Loucy (cell line): ENCODE results near the gene SHMT2.

Source experiments
- H2AFZ ChIP-seq: fragments of 200-600 bp; sonication (generic); 2 replicates; pipeline ENCODE4 v1.6.0; 2016; ENCODE audit warnings: antibody characterized with exemption, mild to moderate bottlenecking, low read length, moderate library complexity
- H3F3A ChIP-seq: fragments of 200-600 bp; 2 replicates; pipeline ENCODE4 v1.6.0; 2016; ENCODE audit warnings: antibody characterized with exemption, low read depth, mild to moderate bottlenecking
- H3K27me3 ChIP-seq: fragments of 200-600 bp; sonication (generic); 2 replicates; pipeline ENCODE4 v1.6.1; 2014; ENCODE audit warnings: low read length, mild to moderate bottlenecking; ENCODE audit not compliant: insufficient read depth, poor library complexity, severe bottlenecking
- H3K36me3 ChIP-seq: fragments of 200-600 bp; sonication (generic); 2 replicates; pipeline ENCODE4 v1.6.1; 2016; ENCODE audit warnings: low read length; ENCODE audit not compliant: insufficient read depth
- H3K4me1 ChIP-seq: fragments of 200-600 bp; sonication (generic); 2 replicates; pipeline ENCODE4 v1.5.1; 2014; ENCODE audit warnings: low read length, mild to moderate bottlenecking; ENCODE audit not compliant: insufficient read depth, poor library complexity, severe bottlenecking
- H3K4me2 ChIP-seq: fragments of 200-600 bp; sonication (generic); 2 replicates; pipeline ENCODE4 v1.6.0; 2014; ENCODE audit warnings: antibody characterized with exemption, low read length, low read depth, mild to moderate bottlenecking; ENCODE audit not compliant: poor library complexity, severe bottlenecking
- H3K4me3 ChIP-seq: fragments of 200-600 bp; sonication (generic); 2 replicates; pipeline ENCODE4 v1.5.1; 2014; ENCODE audit warnings: low read length, mild to moderate bottlenecking, mixed read lengths; ENCODE audit not compliant: poor library complexity, severe bottlenecking
- H3K79me2 ChIP-seq: fragments of 200-600 bp; sonication (generic); 2 replicates; pipeline ENCODE4 v1.6.1; 2014; ENCODE audit warnings: low read length; ENCODE audit not compliant: insufficient read depth
- H3K9ac ChIP-seq: fragments of 200-600 bp; sonication (generic); 2 replicates; pipeline ENCODE4 v1.6.0; 2014; ENCODE audit warnings: mild to moderate bottlenecking, low read depth, low read length, moderate library complexity; ENCODE audit not compliant: poor library complexity, severe bottlenecking
- H3K9me2 ChIP-seq: fragments of 200-600 bp; sonication (generic); replicated peaks from 2 replicates; pipeline ENCODE4 v1.6.1; 2016; ENCODE audit warnings: low read depth, low read length, mixed read lengths
- H3K9me3 ChIP-seq: fragments of 200-600 bp; sonication (generic); 2 replicates; pipeline ENCODE4 v1.6.1; 2014; ENCODE audit warnings: mild to moderate bottlenecking, antibody characterized with exemption, low read length, low read depth; ENCODE audit not compliant: insufficient read depth
- H4K20me1 ChIP-seq: fragments of 200-600 bp; sonication (generic); 2 replicates; pipeline ENCODE4 v1.6.0; 2014; ENCODE audit warnings: antibody characterized with exemption, low read length, mild to moderate bottlenecking; ENCODE audit not compliant: insufficient read depth, poor library complexity, severe bottlenecking
- EZH2phosphoT487 ChIP-seq: fragments of 200-600 bp; IDR thresholded peaks from 2 replicates; pipeline ENCODE4 v1.6.1; 2018; ENCODE audit warnings: antibody characterized with exemption, mild to moderate bottlenecking, moderate library complexity, borderline replicate concordance
- TF ChIP-seq, protein P1 (sequence below): fragments of 200-600 bp; sonication (generic); conservative IDR thresholded peaks from 2 replicates; pipeline ENCODE4 v1.5.1; 2014; ENCODE audit warnings: mild to moderate bottlenecking, antibody characterized with exemption, low read length

SHMT2 gene

DNA sequence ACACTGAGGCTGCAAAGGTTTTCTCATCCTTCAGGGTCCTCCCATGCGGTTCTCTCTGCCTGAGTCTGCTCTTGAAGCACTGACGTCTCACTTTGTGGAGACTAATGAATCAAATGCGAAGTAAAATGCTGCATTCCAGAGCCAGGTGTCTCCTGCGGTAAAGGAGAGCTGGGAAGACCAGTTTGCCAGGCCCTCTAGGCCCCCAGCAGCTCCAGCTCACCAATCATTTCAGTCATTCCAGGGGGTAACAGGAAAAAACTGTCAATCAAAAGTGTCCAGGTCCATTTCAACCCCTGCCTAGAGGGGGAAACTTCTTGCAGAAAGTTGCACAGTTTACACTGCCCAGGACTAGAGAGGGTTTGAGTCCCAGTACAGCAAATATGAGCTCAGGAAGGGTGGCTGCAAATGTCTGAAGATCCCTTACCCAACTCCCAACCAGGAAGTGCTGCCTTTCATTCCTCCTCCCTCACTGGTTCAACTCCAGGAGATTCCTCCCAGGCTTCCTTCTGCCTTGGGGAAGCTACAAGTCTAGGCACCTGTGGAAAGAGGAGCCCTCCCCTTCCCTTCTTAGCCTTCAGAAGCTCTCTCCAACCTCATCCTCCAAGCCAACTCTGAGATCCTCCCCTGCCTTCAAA, 15.6 kb upstream of the SHMT2 start:
- Histone ChIP-seq H3F3A (no peaks in the 10 kb centered on the region), H3K9me3 (no peaks in the 10 kb centered on the region), H3K4me1 (peaks cover 9% of the 10 kb centered on the region), H2AFZ (peak overlapping the region; percentile 78), H3K4me3 (peak overlapping the region; percentile 47), H3K9ac (peak overlapping the region; percentile 56), H4K20me1 (no peaks in the 10 kb centered on the region), H3K27me3 (no peaks in the 10 kb centered on the region), H3K9me2 (no peaks in the 10 kb centered on the region), H3K79me2 (no peaks in the 10 kb centered on the region), H3K36me3 (no peaks in the 10 kb centered on the region), H3K4me2 (peak overlapping the region; percentile 64)
- TF ChIP-seq, protein P1, sequence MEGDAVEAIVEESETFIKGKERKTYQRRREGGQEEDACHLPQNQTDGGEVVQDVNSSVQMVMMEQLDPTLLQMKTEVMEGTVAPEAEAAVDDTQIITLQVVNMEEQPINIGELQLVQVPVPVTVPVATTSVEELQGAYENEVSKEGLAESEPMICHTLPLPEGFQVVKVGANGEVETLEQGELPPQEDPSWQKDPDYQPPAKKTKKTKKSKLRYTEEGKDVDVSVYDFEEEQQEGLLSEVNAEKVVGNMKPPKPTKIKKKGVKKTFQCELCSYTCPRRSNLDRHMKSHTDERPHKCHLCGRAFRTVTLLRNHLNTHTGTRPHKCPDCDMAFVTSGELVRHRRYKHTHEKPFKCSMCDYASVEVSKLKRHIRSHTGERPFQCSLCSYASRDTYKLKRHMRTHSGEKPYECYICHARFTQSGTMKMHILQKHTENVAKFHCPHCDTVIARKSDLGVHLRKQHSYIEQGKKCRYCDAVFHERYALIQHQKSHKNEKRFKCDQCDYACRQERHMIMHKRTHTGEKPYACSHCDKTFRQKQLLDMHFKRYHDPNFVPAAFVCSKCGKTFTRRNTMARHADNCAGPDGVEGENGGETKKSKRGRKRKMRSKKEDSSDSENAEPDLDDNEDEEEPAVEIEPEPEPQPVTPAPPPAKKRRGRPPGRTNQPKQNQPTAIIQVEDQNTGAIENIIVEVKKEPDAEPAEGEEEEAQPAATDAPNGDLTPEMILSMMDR, result no peak
- TF ChIP-seq EZH2phosphoT487, result no peak

- Histone ChIP-seq H3K36me3 (no peaks in the 10 kb centered on the region), H3K79me2 (no peaks in the 10 kb centered on the region), H3K9me3 (no peaks in the 10 kb centered on the region), H3K9me2 (no peaks in the 10 kb centered on the region), H3F3A (no peaks in the 10 kb centered on the region), H3K27me3 (no peaks in the 10 kb centered on the region), H3K4me1 (peaks cover 9% of the 10 kb centered on the region), H3K4me2 (peak overlapping the region; percentile 64), H3K4me3 (peak overlapping the region; percentile 28), H3K9ac (peak overlapping the region; percentile 56), H4K20me1 (no peaks in the 10 kb centered on the region), H2AFZ (peak overlapping the region; percentile 78)
- no peak for TF ChIP-seq EZH2phosphoT487
- TF ChIP-seq, protein P1, result peak; percentile 80
Measured at GRCh38 chr12:57214398-57214781, 15.1 kb upstream of the SHMT2 start.

DNA sequence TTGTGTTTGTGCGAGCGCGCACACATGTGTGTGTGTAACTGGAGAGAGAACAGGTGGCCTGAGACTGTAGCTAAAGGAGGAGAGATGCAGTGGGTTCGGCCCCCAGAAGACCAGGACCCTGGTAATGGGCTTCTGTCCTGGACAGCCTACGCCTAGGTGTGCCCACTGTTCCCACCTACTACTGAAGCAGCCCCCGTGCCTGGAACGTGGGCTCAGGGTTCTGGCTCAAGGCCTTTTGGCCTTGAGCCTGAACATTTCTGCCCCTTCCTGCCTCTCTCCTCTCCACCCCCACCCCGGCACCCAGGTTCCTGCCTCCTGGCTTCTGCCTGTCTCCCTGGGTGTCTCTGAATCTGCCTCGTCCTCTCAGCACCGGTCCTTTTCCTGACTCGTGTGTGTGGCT, 14.4 kb upstream of the SHMT2 start:
- Histone ChIP-seq H3K9me3 (no peaks in the 10 kb centered on the region), H2AFZ (no peak overlapping the region), H3K4me2 (no peak overlapping the region), H3K9me2 (no peaks in the 10 kb centered on the region), H3K9ac (no peak overlapping the region), H3K27me3 (no peaks in the 10 kb centered on the region), H3K36me3 (no peaks in the 10 kb centered on the region), H3F3A (no peaks in the 10 kb centered on the region), H3K4me1 (peaks cover 9% of the 10 kb centered on the region), H4K20me1 (no peaks in the 10 kb centered on the region), H3K79me2 (no peaks in the 10 kb centered on the region), H3K4me3 (no peak overlapping the region)
- TF ChIP-seq, protein P1, result no peak
- TF ChIP-seq EZH2phosphoT487, result no peak
